A549 (cell line): ENCODE measurements around the gene JAKMIP1. TPM values are rescaled to one million over a fixed set of nuclear protein-coding genes. Genes with fewer than 3 reads are reported as not detected.

Source experiments
- ATAC-seq, 2 experiments: fragments of 200-7000 bp in 1 of 2; fragments of >200 bp in 1 of 2; cut with Nextera tagmentation in 1 of 2; cut with Tn5 transposase in 1 of 2; 3 replicates each; pipeline versions ENCODE4 v1.8.0 to v1.9.1; 2018 to 2020; ENCODE audit warnings: mild to moderate bottlenecking in 1 of 2, moderate library complexity in 1 of 2
- CTCF ChIA-PET: fragments of 300-600 bp; sonication (Branson Sonifier 250); formaldehyde crosslinking; extraction: SDS; loops from one replicate; lab custom pipeline; 2021; ENCODE audit warnings: antibody characterized with exemption, inconsistent platforms; lab: Yijun Ruan, JAX
- POLR2A ChIA-PET: fragments of 350-600 bp; formaldehyde crosslinking; extraction: SDS; loops from one replicate; lab custom pipeline; 2021; ENCODE audit warnings: antibody characterized with exemption, inconsistent platforms; lab: Yijun Ruan, JAX
- DNase-seq, 2 experiments: peaks; one replicate each; pipeline versions ENCODE4 v3.0.0 to v3.0.0-alpha.2; 2011 to 2016; ENCODE audit warnings: low read depth in 1 of 2, low spot score in 1 of 2
- FAIRE-seq: peaks from 2 replicates; lab custom pipeline; 2011; peaks lifted over from hg19 to GRCh38; lab: Jason Lieb, UNC
- H3K27ac ChIP-seq, 2 experiments: fragments of >200 bp; sonication (Bioruptor Twin); formaldehyde crosslinking; 3 replicates each; pipeline ENCODE4 v1.5.1; 2016 to 2017
- H3K4me1 ChIP-seq: fragments of >200 bp; sonication (Bioruptor Twin); formaldehyde crosslinking; 3 replicates; pipeline ENCODE4 v1.6.1; 2016
- H3K4me2 ChIP-seq: fragments of >200 bp; sonication (Bioruptor Twin); formaldehyde crosslinking; 3 replicates; pipeline ENCODE4 v1.6.1; 2016
- H3K4me3 ChIP-seq: fragments of >200 bp; sonication (Bioruptor Twin); formaldehyde crosslinking; 3 replicates; pipeline ENCODE4 v1.5.1; 2016
- H3K9me3 ChIP-seq: fragments of >200 bp; sonication (Bioruptor Twin); formaldehyde crosslinking; 3 replicates; pipeline ENCODE4 v1.6.1; 2016
- CEBPB ChIP-seq, 2 experiments: fragments of >200 bp in 1 of 2; sonication (Bioruptor Twin) in 1 of 2; formaldehyde crosslinking in 1 of 2; IDR thresholded peaks; 2 replicates each; pipeline ENCODE4 v1.6.1; 2012 to 2016
- EP300 ChIP-seq, 2 experiments: fragments of >200 bp; sonication (Bioruptor Twin); formaldehyde crosslinking; IDR thresholded peaks; 2 replicates in 1 of 2; 3 replicates in 1 of 2; pipeline ENCODE4 v1.6.1; 2016 to 2017
- FOSB ChIP-seq: fragments of 250-450 bp; sonication (Bioruptor Pico); IDR thresholded peaks from 2 replicates; pipeline ENCODE4 v1.5.0; 2020; ENCODE audit warnings: mild to moderate bottlenecking, moderate library complexity
- FOXS1 ChIP-seq: fragments of 250-450 bp; sonication (Bioruptor Pico); IDR thresholded peaks from 2 replicates; pipeline ENCODE4 v1.5.0; 2020; ENCODE audit warnings: mild to moderate bottlenecking, moderate library complexity
- GATA3 ChIP-seq: IDR thresholded peaks from 2 replicates; pipeline ENCODE4 v1.6.1; 2012; ENCODE audit warnings: borderline replicate concordance
- HEYL ChIP-seq: fragments of 250-450 bp; sonication (Bioruptor Pico); IDR thresholded peaks from 2 replicates; pipeline ENCODE4 v1.8.0; 2021; ENCODE audit warnings: mild to moderate bottlenecking, moderate library complexity
- HOXA7 ChIP-seq: fragments of 250-450 bp; sonication (Bioruptor Pico); IDR thresholded peaks from 2 replicates; pipeline ENCODE4 v1.5.0; 2020; ENCODE audit warnings: mild to moderate bottlenecking, moderate library complexity
- HOXB5 ChIP-seq: fragments of 250-450 bp; sonication (Bioruptor Pico); IDR thresholded peaks from 2 replicates; pipeline ENCODE4 v1.5.0; 2020; ENCODE audit warnings: mild to moderate bottlenecking, moderate library complexity
- MYC ChIP-seq: IDR thresholded peaks from 2 replicates; pipeline ENCODE4 v1.6.1; 2012; ENCODE audit warnings: mild to moderate bottlenecking, inconsistent platforms, low read length, improper control_type of control experiment, borderline replicate concordance
- NFE2L2 ChIP-seq: fragments of 150-350 bp; conservative IDR thresholded peaks from 2 replicates; pipeline ENCODE4 v1.6.1; 2014; ENCODE audit warnings: low read length
- NPAS2 ChIP-seq: fragments of 250-450 bp; sonication (Bioruptor Pico); IDR thresholded peaks from 2 replicates; pipeline ENCODE4 v1.8.0; 2022; ENCODE audit warnings: mild to moderate bottlenecking, moderate library complexity, borderline replicate concordance
- RAD21 ChIP-seq, 2 experiments: fragments of >200 bp in 1 of 2; sonication (Bioruptor Twin) in 1 of 2; formaldehyde crosslinking in 1 of 2; IDR thresholded peaks in 1 of 2; conservative IDR thresholded peaks in 1 of 2; 2 replicates in 1 of 2; 3 replicates in 1 of 2; pipeline ENCODE4 v1.6.1; 2012 to 2018; ENCODE audit warnings: inconsistent platforms in 1 of 2
- RNF2 ChIP-seq: fragments of 200-600 bp; sonication (generic); IDR thresholded peaks from 2 replicates; pipeline ENCODE4 v1.6.1; 2016; ENCODE audit warnings: low read depth, mild to moderate bottlenecking, antibody characterized with exemption, moderate library complexity, borderline replicate concordance
- TFCP2L1 ChIP-seq: fragments of 250-450 bp; sonication (Bioruptor Pico); IDR thresholded peaks from 2 replicates; pipeline ENCODE4 v1.5.0; 2021; ENCODE audit warnings: mild to moderate bottlenecking
- TP53 ChIP-seq: fragments of 250-450 bp; sonication (Bioruptor Pico); IDR thresholded peaks from 2 replicates; pipeline ENCODE4 v1.5.0; 2021; ENCODE audit warnings: mild to moderate bottlenecking, moderate library complexity
- ZFP36 ChIP-seq: fragments of 450-650 bp; IDR thresholded peaks from 2 replicates; pipeline ENCODE4 v1.6.1; 2014; ENCODE audit warnings: borderline replicate concordance; ENCODE audit not compliant: partially characterized antibody
- ZNF302 ChIP-seq: fragments of 250-450 bp; sonication (Bioruptor Pico); IDR thresholded peaks from 2 replicates; pipeline ENCODE4 v1.9.0; 2021; ENCODE audit warnings: inconsistent platforms, mild to moderate bottlenecking, moderate library complexity
- WGBS: methylation state at CpG from one replicate; pipeline ENCODE4 v1.1.6; 2017; ENCODE audit errors: missing lambda C conversion rate; 5-methylcytosine and 5-hydroxymethylcytosine counted together
- polyA plus RNA-seq, 4 experiments: library from polyadenylated mRNA; depleted of rRNA in 3 of 4; stranded (reverse); fragments of >200 nt; fragmentation: RNase III in 1 of 4; extraction: RNeasy Plus Mini Kit Qiagen cat#74134 plus additional on column Dnase treatment in 1 of 4; gene quantifications; 2 replicates in 3 of 4; 3 replicates in 1 of 4; pipeline ENCODE4 v1.2.3, GENCODE V29; 2011 to 2017
- TF ChIP-seq, protein P1 (sequence below): fragments of >200 bp; sonication (Bioruptor Twin); formaldehyde crosslinking; IDR thresholded peaks from 3 replicates; pipeline ENCODE4 v1.6.1; 2016
- TF ChIP-seq, protein P2 (sequence below): fragments of 250-450 bp; sonication (Bioruptor Pico); IDR thresholded peaks from 2 replicates; pipeline ENCODE4 v1.5.0; 2020; ENCODE audit warnings: low read depth, mild to moderate bottlenecking, moderate library complexity
- TF ChIP-seq, protein P3 (sequence below): fragments of >200 bp; sonication (Bioruptor Twin); formaldehyde crosslinking; IDR thresholded peaks from 3 replicates; pipeline ENCODE4 v1.5.1; 2016
- TF ChIP-seq, protein P4 (sequence below): IDR thresholded peaks from 2 replicates; pipeline ENCODE4 v1.6.1; 2012
- TF ChIP-seq, protein P5 (sequence below): fragments of 250-450 bp; sonication (Bioruptor Pico); IDR thresholded peaks from 2 replicates; pipeline ENCODE4 v1.5.0; 2021; ENCODE audit warnings: mild to moderate bottlenecking, moderate library complexity, borderline replicate concordance

JAKMIP1 gene
- polyA plus RNA-seq, 2 of the 4 experiments (the other 2 are of a cell fraction) = not detected

DNA sequence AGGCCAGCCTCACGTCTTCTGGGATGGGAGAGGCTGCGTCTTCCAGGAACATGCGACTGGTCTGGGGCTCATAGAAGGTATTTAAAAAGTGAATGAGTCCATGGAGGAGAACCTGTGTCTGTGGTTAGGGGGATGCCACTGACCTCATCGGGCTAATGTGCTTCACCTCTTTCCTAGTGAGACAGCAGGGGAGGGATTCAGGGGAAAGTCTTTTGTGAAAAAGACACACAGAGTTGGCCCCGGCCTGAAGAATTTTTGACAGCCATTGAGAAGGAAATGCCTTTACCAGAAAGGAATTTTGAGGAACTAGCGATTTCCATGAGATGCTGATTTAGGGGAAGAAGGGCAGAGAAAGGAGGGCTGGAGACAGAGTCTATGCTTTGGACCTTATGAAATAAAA, 171.1 kb downstream of the JAKMIP1 start (continued):
- TF ChIP-seq RAD21 (conservative IDR thresholded peaks at IDR 0.05 in 1 of 2, IDR thresholded peaks at IDR 0.05 in 1 of 2) = no peak
- TF ChIP-seq, protein P1, sequence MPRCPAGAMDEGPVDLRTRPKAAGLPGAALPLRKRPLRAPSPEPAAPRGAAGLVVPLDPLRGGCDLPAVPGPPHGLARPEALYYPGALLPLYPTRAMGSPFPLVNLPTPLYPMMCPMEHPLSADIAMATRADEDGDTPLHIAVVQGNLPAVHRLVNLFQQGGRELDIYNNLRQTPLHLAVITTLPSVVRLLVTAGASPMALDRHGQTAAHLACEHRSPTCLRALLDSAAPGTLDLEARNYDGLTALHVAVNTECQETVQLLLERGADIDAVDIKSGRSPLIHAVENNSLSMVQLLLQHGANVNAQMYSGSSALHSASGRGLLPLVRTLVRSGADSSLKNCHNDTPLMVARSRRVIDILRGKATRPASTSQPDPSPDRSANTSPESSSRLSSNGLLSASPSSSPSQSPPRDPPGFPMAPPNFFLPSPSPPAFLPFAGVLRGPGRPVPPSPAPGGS = no peak

DNA sequence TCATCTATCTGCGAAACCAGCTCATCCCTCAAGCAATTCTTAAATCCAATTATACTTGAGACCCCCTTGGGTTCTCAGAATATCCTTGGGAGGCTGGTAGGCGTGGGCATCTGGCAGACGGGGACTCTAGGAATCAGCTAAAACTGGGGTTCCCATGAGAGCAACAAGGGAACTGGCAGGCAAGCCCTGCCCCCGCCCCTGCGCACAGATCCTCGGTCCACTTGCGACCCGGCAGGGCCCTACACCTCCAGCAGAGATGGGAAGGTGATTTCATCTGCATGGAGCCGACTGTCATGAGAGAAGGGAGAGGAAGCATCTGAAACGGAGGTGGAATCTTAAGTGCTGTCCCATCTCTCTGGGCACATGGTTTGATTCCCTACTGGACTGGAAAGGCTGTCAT, 172.2 kb downstream of the JAKMIP1 start:
- DNase-seq = no peak
- ChIA-PET POLR2A (no interaction called here), CTCF (interaction anchor here (1.1 to 1.7 kb wide), 3 partner anchors 8 to 30 kb away, joined by 3 to 8 read pairs (median 4); partner anchors contain the start of gene C4orf50)
- Histone ChIP-seq H3K4me2 (no peak overlapping the region), H3K9me3 (no peaks in the 10 kb centered on the region), H3K4me1 (0 out of 3 replicates have a peak, but pooled peaks cover 4% of the 10 kb centered on the region), H3K4me3 (no peak overlapping the region), H3K27ac (no peak overlapping the region)
- FAIRE-seq = no peak
- TF ChIP-seq MYC = no peak
- no peak for ATAC-seq
- 51% methylated on average over 8 of the region's 10 CpGs for WGBS

DNA sequence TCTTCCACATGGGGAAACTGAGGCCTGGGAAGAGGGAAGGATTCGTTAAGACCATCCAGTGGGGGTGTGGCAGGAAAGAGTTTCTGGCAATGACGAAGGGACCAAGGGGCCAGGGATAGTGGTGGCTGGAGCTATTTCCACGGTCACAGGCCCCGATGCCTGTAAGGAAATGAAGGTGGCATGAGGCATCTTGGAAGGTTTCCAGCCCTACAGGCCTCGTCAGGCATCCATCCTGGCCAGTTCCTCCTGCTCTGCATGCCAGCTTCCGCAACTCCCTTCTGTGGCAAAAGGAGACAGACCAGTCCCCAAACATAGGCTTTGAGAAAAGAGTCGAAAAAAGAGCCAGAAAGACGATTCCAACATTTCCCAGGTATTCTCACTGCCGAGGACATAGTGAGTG, 173.0 kb downstream of the JAKMIP1 start:
- no peak for DNase-seq
- 54% methylated on average over 9 of the region's 9 CpGs for WGBS
- Histone ChIP-seq H3K27ac (no peak overlapping the region), H3K4me1 (0 out of 3 replicates have a peak, but pooled peaks cover under 1% of the 10 kb centered on the region), H3K9me3 (no peaks in the 10 kb centered on the region), H3K4me3 (no peak overlapping the region), H3K4me2 (no peak overlapping the region)
- CTCF ChIA-PET = interaction anchor here (1.1 to 1.7 kb wide), 3 partner anchors 8 to 29 kb away, joined by 3 to 8 read pairs (median 4); partner anchors contain the start of gene C4orf50
- no peak for FAIRE-seq
- TF ChIP-seq, protein P2, sequence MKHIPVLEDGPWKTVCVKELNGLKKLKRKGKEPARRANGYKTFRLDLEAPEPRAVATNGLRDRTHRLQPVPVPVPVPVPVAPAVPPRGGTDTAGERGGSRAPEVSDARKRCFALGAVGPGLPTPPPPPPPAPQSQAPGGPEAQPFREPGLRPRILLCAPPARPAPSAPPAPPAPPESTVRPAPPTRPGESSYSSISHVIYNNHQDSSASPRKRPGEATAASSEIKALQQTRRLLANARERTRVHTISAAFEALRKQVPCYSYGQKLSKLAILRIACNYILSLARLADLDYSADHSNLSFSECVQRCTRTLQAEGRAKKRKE (CRISPR knock-in tag) = no peak
- POLR2A ChIA-PET = no interaction called here
- ATAC-seq = no peak

DNA sequence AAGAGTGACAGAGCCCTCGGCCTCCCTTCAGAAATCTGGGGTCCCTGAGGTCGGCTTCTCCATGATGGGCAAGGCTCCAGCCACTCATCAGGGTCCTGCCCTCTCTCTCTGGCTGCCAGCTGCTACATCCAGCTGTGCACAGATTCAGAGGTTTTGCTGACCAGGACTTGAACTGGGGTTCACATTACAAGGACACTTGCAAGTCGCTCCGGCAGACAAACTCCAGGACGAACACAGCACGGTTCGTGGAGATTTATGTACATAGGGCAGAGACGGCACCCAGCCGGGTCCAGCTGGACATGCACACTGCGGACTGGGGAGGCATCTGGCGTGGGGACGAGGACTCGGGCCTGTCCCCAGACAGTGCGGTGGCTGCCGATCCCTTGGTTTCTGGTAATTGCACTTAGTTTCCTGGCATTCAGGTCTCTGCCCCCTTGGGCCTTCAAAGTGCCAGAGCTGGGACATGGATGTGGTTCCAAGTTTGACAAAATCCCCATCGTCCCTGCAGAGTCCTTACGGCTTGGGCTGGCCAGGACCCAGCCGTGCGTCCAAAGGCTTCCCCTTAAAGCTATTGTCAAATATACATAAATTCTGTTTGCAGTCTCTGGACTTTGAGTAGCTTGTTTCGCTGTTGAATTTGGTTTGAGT, 175.9 kb downstream of the JAKMIP1 start:
- CTCF ChIA-PET = interaction anchor here (1.4 kb wide), 1 partner anchor 30 kb away, joined by 3 read pairs; no protein-coding TSS in a partner anchor
- Histone ChIP-seq H3K4me1 (no peaks in the 10 kb centered on the region), H3K9me3 (no peaks in the 10 kb centered on the region), H3K27ac (no peak overlapping the region), H3K4me2 (no peak overlapping the region), H3K4me3 (no peak overlapping the region)
- FAIRE-seq (no peak), ATAC-seq (no peak), DNase-seq (no peak)
- WGBS = 67% methylated on average over 18 of the region's 20 CpGs
- POLR2A ChIA-PET = no interaction called here
- no peak for TF ChIP-seq FOSB (CRISPR knock-in tag)
- TF ChIP-seq ZFP36 = no peak
- TF ChIP-seq GATA3 = no peak
- no peak for TF ChIP-seq ZNF302 (CRISPR knock-in tag)
- TF ChIP-seq FOXS1 (CRISPR knock-in tag) = no peak
- no peak for TF ChIP-seq NPAS2 (CRISPR knock-in tag)
- TF ChIP-seq, protein P3, sequence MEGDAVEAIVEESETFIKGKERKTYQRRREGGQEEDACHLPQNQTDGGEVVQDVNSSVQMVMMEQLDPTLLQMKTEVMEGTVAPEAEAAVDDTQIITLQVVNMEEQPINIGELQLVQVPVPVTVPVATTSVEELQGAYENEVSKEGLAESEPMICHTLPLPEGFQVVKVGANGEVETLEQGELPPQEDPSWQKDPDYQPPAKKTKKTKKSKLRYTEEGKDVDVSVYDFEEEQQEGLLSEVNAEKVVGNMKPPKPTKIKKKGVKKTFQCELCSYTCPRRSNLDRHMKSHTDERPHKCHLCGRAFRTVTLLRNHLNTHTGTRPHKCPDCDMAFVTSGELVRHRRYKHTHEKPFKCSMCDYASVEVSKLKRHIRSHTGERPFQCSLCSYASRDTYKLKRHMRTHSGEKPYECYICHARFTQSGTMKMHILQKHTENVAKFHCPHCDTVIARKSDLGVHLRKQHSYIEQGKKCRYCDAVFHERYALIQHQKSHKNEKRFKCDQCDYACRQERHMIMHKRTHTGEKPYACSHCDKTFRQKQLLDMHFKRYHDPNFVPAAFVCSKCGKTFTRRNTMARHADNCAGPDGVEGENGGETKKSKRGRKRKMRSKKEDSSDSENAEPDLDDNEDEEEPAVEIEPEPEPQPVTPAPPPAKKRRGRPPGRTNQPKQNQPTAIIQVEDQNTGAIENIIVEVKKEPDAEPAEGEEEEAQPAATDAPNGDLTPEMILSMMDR = no peak
- TF ChIP-seq RNF2 = no peak
- TF ChIP-seq HOXB5 = no peak
- TF ChIP-seq, protein P4, sequence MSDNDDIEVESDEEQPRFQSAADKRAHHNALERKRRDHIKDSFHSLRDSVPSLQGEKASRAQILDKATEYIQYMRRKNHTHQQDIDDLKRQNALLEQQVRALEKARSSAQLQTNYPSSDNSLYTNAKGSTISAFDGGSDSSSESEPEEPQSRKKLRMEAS = no peak
- TF ChIP-seq, protein P5, sequence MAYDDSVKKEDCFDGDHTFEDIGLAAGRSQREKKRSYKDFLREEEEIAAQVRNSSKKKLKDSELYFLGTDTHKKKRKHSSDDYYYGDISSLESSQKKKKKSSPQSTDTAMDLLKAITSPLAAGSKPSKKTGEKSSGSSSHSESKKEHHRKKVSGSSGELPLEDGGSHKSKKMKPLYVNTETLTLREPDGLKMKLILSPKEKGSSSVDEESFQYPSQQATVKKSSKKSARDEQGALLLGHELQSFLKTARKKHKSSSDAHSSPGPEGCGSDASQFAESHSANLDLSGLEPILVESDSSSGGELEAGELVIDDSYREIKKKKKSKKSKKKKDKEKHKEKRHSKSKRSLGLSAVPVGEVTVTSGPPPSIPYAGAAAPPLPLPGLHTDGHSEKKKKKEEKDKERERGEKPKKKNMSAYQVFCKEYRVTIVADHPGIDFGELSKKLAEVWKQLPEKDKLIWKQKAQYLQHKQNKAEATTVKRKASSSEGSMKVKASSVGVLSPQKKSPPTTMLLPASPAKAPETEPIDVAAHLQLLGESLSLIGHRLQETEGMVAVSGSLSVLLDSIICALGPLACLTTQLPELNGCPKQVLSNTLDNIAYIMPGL (CRISPR knock-in tag) = no peak
- TF ChIP-seq TFCP2L1 (CRISPR knock-in tag) = no peak
- no peak for TF ChIP-seq EP300 (IDR thresholded peaks at IDR 0.05)
- TF ChIP-seq HEYL (CRISPR knock-in tag) = no peak
- TF ChIP-seq NFE2L2 = no peak
- no peak for TF ChIP-seq TP53
- no peak for TF ChIP-seq HOXA7 (CRISPR knock-in tag)
- TF ChIP-seq CEBPB (IDR thresholded peaks at IDR 0.05) = no peak
